22Rv1 (cell line): ENCODE measurements around the gene SLC25A14.
"Not testable (repeated sequence)": the region's sequence is repeated elsewhere in the genome, so short reads cannot be mapped to it uniquely, and the experiment has no call there.

Experiments
- CTCF ChIP-seq: fragments of 450-650 bp; IDR thresholded peaks from 2 replicates; pipeline ENCODE4 v1.5.1; 2017; ENCODE audit warnings: mild to moderate bottlenecking
- ZFX ChIP-seq: fragments of 450-650 bp; IDR thresholded peaks from 2 replicates; pipeline ENCODE4 v1.6.1; 2017; ENCODE audit warnings: antibody characterized with exemption, borderline replicate concordance

- not testable (repeated sequence) for TF ChIP-seq CTCF, ZFX
These were observed 850 bp upstream of the SLC25A14 start for GRCh38 chrX:130338869-130339268.
